Ishikawa (cell line): ENCODE measurements around the gene PRAMEF1.
A peak's percentile ranks its signal among the peaks of the same experiment; 100 is the strongest.

Experiments used
- CEBPB ChIP-seq: IDR thresholded peaks from 2 replicates; pipeline ENCODE4 v1.6.1; 2012
- CREB1 ChIP-seq: IDR thresholded peaks from 2 replicates; pipeline ENCODE4 v1.6.1; 2012; ENCODE audit warnings: low read depth
- EGR1 ChIP-seq: IDR thresholded peaks from 2 replicates; pipeline ENCODE4 v1.6.1; 2012
- EP300 ChIP-seq: IDR thresholded peaks from 2 replicates; pipeline ENCODE4 v1.6.1; 2012; ENCODE audit warnings: borderline replicate concordance
- FOXM1 ChIP-seq: IDR thresholded peaks from 2 replicates; pipeline ENCODE4 v1.6.1; 2012; ENCODE audit warnings: low read depth, borderline replicate concordance
- MAX ChIP-seq: IDR thresholded peaks from 2 replicates; pipeline ENCODE4 v1.6.1; 2012
- NFIC ChIP-seq: IDR thresholded peaks from 2 replicates; pipeline ENCODE4 v1.6.1; 2012
- RAD21 ChIP-seq: IDR thresholded peaks from 2 replicates; pipeline ENCODE4 v1.6.1; 2012; ENCODE audit warnings: low read depth
- REST ChIP-seq: IDR thresholded peaks from 2 replicates; pipeline ENCODE4 v1.6.1; 2012; ENCODE audit warnings: low read depth, mild to moderate bottlenecking
- TAF1 ChIP-seq: IDR thresholded peaks from 2 replicates; pipeline ENCODE4 v1.6.1; 2012; ENCODE audit warnings: low read depth, mild to moderate bottlenecking
- TCF12 ChIP-seq: IDR thresholded peaks from 2 replicates; pipeline ENCODE4 v1.6.1; 2012; ENCODE audit warnings: low read depth
- TEAD4 ChIP-seq: IDR thresholded peaks from 2 replicates; pipeline ENCODE4 v1.6.1; 2012
- USF1 ChIP-seq: IDR thresholded peaks from 2 replicates; pipeline ENCODE4 v1.6.1; 2012
- YY1 ChIP-seq: IDR thresholded peaks from 2 replicates; pipeline ENCODE4 v1.6.1; 2012; ENCODE audit warnings: low read depth
- ZBTB7A ChIP-seq: IDR thresholded peaks from 2 replicates; pipeline ENCODE4 v1.6.1; 2012; ENCODE audit warnings: low read depth

PRAMEF1 gene

GRCh38 chr1:12754738-12755137 lies 36.5 kb upstream of the PRAMEF1 start:
- TF ChIP-seq CEBPB (peak; percentile 41; the same call in 1 of the 2 replicates), FOXM1 (no peak), YY1 (no peak), EGR1 (no peak)

GRCh38 chr1:12756273-12756672 lies 34.9 kb upstream of the PRAMEF1 start:
- TF ChIP-seq ZBTB7A (no peak), YY1 (no peak), MAX (no peak), REST (no peak), TAF1 (no peak), CEBPB (no peak), FOXM1 (no peak), NFIC (no peak), EP300 (no peak), USF1 (no peak), RAD21 (no peak)

- TF ChIP-seq CREB1 = no peak
- no peak for TF ChIP-seq YY1
- TF ChIP-seq CEBPB = no peak
- no peak for TF ChIP-seq TCF12
- TF ChIP-seq USF1 = no peak
- no peak for TF ChIP-seq ZBTB7A
- TF ChIP-seq EGR1 = no peak
- TF ChIP-seq TAF1 = no peak
- no peak for TF ChIP-seq EP300
- no peak for TF ChIP-seq FOXM1
- TF ChIP-seq NFIC = no peak
- no peak for TF ChIP-seq RAD21
- no peak for TF ChIP-seq MAX
- TF ChIP-seq TEAD4 = no peak
- no peak for TF ChIP-seq REST
These were observed 34.3 kb upstream of the PRAMEF1 start for GRCh38 chr1:12756768-12757413.

- TF ChIP-seq NFIC (no peak), EP300 (no peak), FOXM1 (no peak), MAX (no peak), CREB1 (no peak), TEAD4 (no peak), REST (no peak), TCF12 (no peak), TAF1 (no peak), RAD21 (no peak), EGR1 (no peak), CEBPB (no peak), USF1 (no peak)
These were observed 33.4 kb upstream of the PRAMEF1 start for GRCh38 chr1:12757836-12758235.
